SK-N-SH treated with all-trans-retinoic acid at 6 μM for 48 hours (cell line): Measurements from ENCODE around the gene CEACAM16.

ENCODE experiments used
- ATAC-seq: fragments of 200-7000 bp; cut with Tn5 transposase; 3 replicates; pipeline ENCODE4 v1.9.1; 2020; ENCODE audit warnings: mild to moderate bottlenecking, moderate library complexity
- ARNTL ChIP-seq: fragments of 450-650 bp; formaldehyde crosslinking; IDR thresholded peaks from 2 replicates; pipeline ENCODE4 v1.5.0; 2020; ENCODE audit warnings: low read depth, mild to moderate bottlenecking, moderate library complexity, borderline replicate concordance
- BACH2 ChIP-seq: fragments of 250-450 bp; sonication (Bioruptor Pico); IDR thresholded peaks from 2 replicates; pipeline ENCODE4 v1.9.0; 2021; ENCODE audit warnings: mild to moderate bottlenecking, borderline replicate concordance
- CSDC2 ChIP-seq: fragments of 250-450 bp; sonication (Bioruptor Pico); IDR thresholded peaks from 2 replicates; pipeline ENCODE4 v1.5.0; 2020; ENCODE audit warnings: mild to moderate bottlenecking, moderate library complexity
- CSRNP3 ChIP-seq: fragments of 250-450 bp; sonication (Bioruptor Pico); IDR thresholded peaks from 2 replicates; pipeline ENCODE4 v1.5.1; 2021; ENCODE audit warnings: mild to moderate bottlenecking, moderate library complexity
- ESRRG ChIP-seq: fragments of 250-450 bp; sonication (Bioruptor Pico); IDR thresholded peaks from 2 replicates; pipeline ENCODE4 v1.6.1; 2021; ENCODE audit warnings: mild to moderate bottlenecking
- GLIS3 ChIP-seq: fragments of 250-450 bp; sonication (Bioruptor Pico); IDR thresholded peaks from 2 replicates; pipeline ENCODE4 v1.5.0; 2020; ENCODE audit warnings: mild to moderate bottlenecking, moderate library complexity
- ISL1 ChIP-seq: fragments of 250-450 bp; sonication (Bioruptor Pico); IDR thresholded peaks from 2 replicates; pipeline ENCODE4 v2.1.2; 2022; ENCODE audit warnings: mild to moderate bottlenecking, moderate library complexity
- OSR1 ChIP-seq: fragments of 250-450 bp; sonication (Bioruptor Pico); IDR thresholded peaks from 2 replicates; pipeline ENCODE4 v1.8.0; 2022; ENCODE audit warnings: moderate library complexity, mild to moderate bottlenecking, inconsistent platforms
- PPARA ChIP-seq: fragments of 250-450 bp; sonication (Bioruptor Pico); IDR thresholded peaks from 2 replicates; pipeline ENCODE4 v1.5.0; 2020; ENCODE audit warnings: mild to moderate bottlenecking, borderline replicate concordance
- RARB ChIP-seq: fragments of 250-450 bp; sonication (Bioruptor Pico); IDR thresholded peaks from 2 replicates; pipeline ENCODE4 v1.8.0; 2021; ENCODE audit warnings: mild to moderate bottlenecking, moderate library complexity
- TCF4 ChIP-seq: fragments of 250-450 bp; sonication (Bioruptor Pico); IDR thresholded peaks from 2 replicates; pipeline ENCODE4 v1.8.0; 2021; ENCODE audit warnings: mild to moderate bottlenecking, moderate library complexity, borderline replicate concordance
- TOX ChIP-seq: fragments of 250-450 bp; sonication (Bioruptor Pico); IDR thresholded peaks from 2 replicates; pipeline ENCODE4 v1.8.0; 2021; ENCODE audit warnings: mild to moderate bottlenecking, moderate library complexity, borderline replicate concordance
- TSHZ2 ChIP-seq: fragments of 250-450 bp; sonication (Bioruptor Pico); IDR thresholded peaks from 2 replicates; pipeline ENCODE4 v1.5.0; 2020; ENCODE audit warnings: mild to moderate bottlenecking, moderate library complexity
- ZC3H10 ChIP-seq: fragments of 250-450 bp; sonication (Bioruptor Pico); IDR thresholded peaks from 2 replicates; pipeline ENCODE4 v1.5.1; 2021; ENCODE audit warnings: mild to moderate bottlenecking, moderate library complexity
- ZFP3 ChIP-seq: fragments of 250-450 bp; sonication (Bioruptor Pico); IDR thresholded peaks from 2 replicates; pipeline ENCODE4 v1.5.0; 2020; ENCODE audit warnings: mild to moderate bottlenecking, moderate library complexity
- ZFP30 ChIP-seq: fragments of 450-650 bp; formaldehyde crosslinking; IDR thresholded peaks from 2 replicates; pipeline ENCODE4 v1.5.0; 2022; ENCODE audit warnings: mild to moderate bottlenecking, moderate library complexity
- ZNF565 ChIP-seq: fragments of 450-650 bp; formaldehyde crosslinking; conservative IDR thresholded peaks from 2 replicates; pipeline ENCODE4 v1.5.0; 2020; ENCODE audit warnings: low read depth, mild to moderate bottlenecking, moderate library complexity
- ZNF70 ChIP-seq: fragments of 450-650 bp; formaldehyde crosslinking; IDR thresholded peaks from 2 replicates; pipeline ENCODE4 v1.5.0; 2020; ENCODE audit warnings: mild to moderate bottlenecking, moderate library complexity
- ZNF8 ChIP-seq: fragments of 450-650 bp; formaldehyde crosslinking; IDR thresholded peaks from 2 replicates; pipeline ENCODE4 v1.5.0; 2020; ENCODE audit warnings: mild to moderate bottlenecking, moderate library complexity
- TF ChIP-seq, protein P1 (sequence below): fragments of 250-450 bp; sonication (Bioruptor Pico); IDR thresholded peaks from 2 replicates; pipeline ENCODE4 v1.8.0; 2020; ENCODE audit warnings: mild to moderate bottlenecking, moderate library complexity, borderline replicate concordance
- TF ChIP-seq, protein P2 (sequence below): fragments of 250-450 bp; sonication (Bioruptor Pico); IDR thresholded peaks from 2 replicates; pipeline ENCODE4 v1.5.1; 2020; ENCODE audit warnings: low read depth, mild to moderate bottlenecking, moderate library complexity
- TF ChIP-seq, protein P3 (sequence below): fragments of 250-450 bp; sonication (Bioruptor Pico); IDR thresholded peaks from 2 replicates; pipeline ENCODE4 v1.8.0; 2021; ENCODE audit warnings: low read depth, mild to moderate bottlenecking, moderate library complexity, borderline replicate concordance

The CEACAM16 gene

DNA sequence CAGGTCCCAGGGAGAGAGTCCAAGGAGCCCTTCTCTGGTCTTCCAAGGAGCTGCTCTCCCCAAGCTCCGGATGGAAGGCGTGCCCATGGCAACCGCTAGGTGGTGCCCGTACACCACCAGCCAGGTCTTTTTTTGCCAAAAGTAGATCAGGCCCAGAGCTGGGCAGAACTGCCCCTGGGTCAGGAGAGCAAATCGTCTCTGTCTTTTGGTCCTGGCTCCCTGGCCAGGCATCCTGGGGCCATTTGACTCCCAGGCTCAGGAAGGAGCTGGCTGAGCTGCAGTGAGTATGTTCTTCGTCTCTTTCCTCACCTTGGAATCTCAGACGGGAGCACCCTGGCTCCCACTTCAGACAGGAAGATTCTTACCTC, 25.0 kb downstream of the CEACAM16 start:
- TF ChIP-seq GLIS3 (CRISPR knock-in tag) = no peak
- TF ChIP-seq TSHZ2 = no peak
- TF ChIP-seq PPARA (CRISPR knock-in tag) = no peak
- TF ChIP-seq TCF4 (CRISPR knock-in tag) = no peak
- no peak for TF ChIP-seq RARB (CRISPR knock-in tag)
- no peak for TF ChIP-seq ARNTL (CRISPR knock-in tag)
- no peak for TF ChIP-seq ZC3H10 (CRISPR knock-in tag)
- TF ChIP-seq, all 23 proteins: peak for 0

DNA sequence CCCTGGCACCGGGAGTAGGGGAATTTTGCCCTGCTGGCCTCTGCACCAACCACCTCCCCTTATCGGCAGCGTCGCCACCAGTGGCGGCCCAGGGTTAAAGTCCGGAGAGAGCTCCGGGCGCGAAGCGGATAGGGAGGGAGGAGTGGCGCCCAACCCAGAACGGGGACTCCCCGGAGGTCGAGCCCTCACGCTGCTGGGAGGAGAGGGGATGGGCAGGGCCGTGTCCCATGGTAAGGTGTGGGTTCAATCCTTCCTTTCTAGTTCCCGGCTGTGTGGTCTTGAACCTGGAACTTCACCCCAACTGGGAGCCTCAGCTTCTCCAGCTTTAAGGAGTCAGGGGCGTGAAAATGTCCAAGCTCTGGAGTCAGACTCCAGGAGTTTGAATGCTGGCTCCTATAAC, 26.3 kb downstream of the CEACAM16 start:
- TF ChIP-seq, protein P1, sequence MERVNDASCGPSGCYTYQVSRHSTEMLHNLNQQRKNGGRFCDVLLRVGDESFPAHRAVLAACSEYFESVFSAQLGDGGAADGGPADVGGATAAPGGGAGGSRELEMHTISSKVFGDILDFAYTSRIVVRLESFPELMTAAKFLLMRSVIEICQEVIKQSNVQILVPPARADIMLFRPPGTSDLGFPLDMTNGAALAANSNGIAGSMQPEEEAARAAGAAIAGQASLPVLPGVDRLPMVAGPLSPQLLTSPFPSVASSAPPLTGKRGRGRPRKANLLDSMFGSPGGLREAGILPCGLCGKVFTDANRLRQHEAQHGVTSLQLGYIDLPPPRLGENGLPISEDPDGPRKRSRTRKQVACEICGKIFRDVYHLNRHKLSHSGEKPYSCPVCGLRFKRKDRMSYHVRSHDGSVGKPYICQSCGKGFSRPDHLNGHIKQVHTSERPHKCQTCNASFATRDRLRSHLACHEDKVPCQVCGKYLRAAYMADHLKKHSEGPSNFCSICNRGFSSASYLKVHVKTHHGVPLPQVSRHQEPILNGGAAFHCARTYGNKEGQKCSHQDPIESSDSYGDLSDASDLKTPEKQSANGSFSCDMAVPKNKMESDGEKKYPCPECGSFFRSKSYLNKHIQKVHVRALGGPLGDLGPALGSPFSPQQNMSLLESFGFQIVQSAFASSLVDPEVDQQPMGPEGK (CRISPR knock-in tag) = no peak
- TF ChIP-seq ZFP3 (no peak), ZFP30 (no peak), ZNF70 (CRISPR knock-in tag) (no peak), ESRRG (no peak), CSDC2 (CRISPR knock-in tag) (no peak), ZNF8 (no peak), PPARA (CRISPR knock-in tag) (no peak)
- TF ChIP-seq, protein P2, sequence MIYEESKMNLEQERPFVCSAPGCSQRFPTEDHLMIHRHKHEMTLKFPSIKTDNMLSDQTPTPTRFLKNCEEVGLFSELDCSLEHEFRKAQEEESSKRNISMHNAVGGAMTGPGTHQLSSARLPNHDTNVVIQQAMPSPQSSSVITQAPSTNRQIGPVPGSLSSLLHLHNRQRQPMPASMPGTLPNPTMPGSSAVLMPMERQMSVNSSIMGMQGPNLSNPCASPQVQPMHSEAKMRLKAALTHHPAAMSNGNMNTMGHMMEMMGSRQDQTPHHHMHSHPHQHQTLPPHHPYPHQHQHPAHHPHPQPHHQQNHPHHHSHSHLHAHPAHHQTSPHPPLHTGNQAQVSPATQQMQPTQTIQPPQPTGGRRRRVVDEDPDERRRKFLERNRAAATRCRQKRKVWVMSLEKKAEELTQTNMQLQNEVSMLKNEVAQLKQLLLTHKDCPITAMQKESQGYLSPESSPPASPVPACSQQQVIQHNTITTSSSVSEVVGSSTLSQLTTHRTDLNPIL = no peak
- peak; percentile 18; the same call in 2 of the 3 replicates for ATAC-seq

More for the DNA sequence above, 25.0 kb downstream of the CEACAM16 start:
- ATAC-seq = peak; percentile 95

GRCh38 chr19:44725684-44726083, 26.7 kb downstream of the CEACAM16 start:
- no peak for ATAC-seq
- TF ChIP-seq ESRRG = no peak
- no peak for TF ChIP-seq TOX (CRISPR knock-in tag)
- no peak for TF ChIP-seq ZNF8
- TF ChIP-seq CSDC2 (CRISPR knock-in tag) = no peak
- TF ChIP-seq, protein P1 (CRISPR knock-in tag) = no peak
- TF ChIP-seq ARNTL (CRISPR knock-in tag) = no peak
- TF ChIP-seq TCF4 (CRISPR knock-in tag) = no peak
- TF ChIP-seq CSRNP3 (CRISPR knock-in tag) = no peak
- no peak for TF ChIP-seq ZFP3
- no peak for TF ChIP-seq RARB (CRISPR knock-in tag)
- no peak for TF ChIP-seq BACH2
- TF ChIP-seq OSR1 (CRISPR knock-in tag) = no peak

- no peak for ATAC-seq
- TF ChIP-seq TOX (CRISPR knock-in tag) = no peak
- no peak for TF ChIP-seq OSR1 (CRISPR knock-in tag)
- TF ChIP-seq PPARA (CRISPR knock-in tag) = no peak
- TF ChIP-seq CSRNP3 (CRISPR knock-in tag) = no peak
- no peak for TF ChIP-seq ARNTL (CRISPR knock-in tag)
- no peak for TF ChIP-seq ISL1 (CRISPR knock-in tag)
- TF ChIP-seq CSDC2 (CRISPR knock-in tag) = no peak
- TF ChIP-seq, protein P3, sequence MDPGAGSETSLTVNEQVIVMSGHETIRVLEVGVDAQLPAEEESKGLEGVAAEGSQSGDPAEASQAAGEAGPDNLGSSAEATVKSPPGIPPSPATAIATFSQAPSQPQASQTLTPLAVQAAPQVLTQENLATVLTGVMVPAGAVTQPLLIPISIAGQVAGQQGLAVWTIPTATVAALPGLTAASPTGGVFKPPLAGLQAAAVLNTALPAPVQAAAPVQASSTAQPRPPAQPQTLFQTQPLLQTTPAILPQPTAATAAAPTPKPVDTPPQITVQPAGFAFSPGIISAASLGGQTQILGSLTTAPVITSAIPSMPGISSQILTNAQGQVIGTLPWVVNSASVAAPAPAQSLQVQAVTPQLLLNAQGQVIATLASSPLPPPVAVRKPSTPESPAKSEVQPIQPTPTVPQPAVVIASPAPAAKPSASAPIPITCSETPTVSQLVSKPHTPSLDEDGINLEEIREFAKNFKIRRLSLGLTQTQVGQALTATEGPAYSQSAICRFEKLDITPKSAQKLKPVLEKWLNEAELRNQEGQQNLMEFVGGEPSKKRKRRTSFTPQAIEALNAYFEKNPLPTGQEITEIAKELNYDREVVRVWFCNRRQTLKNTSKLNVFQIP (CRISPR knock-in tag) = no peak
- no peak for TF ChIP-seq ZNF565
- no peak for TF ChIP-seq ZNF8
- TF ChIP-seq TCF4 (CRISPR knock-in tag) = no peak
- TF ChIP-seq ZC3H10 (CRISPR knock-in tag) = no peak
- TF ChIP-seq ZFP30 = no peak
- no peak for TF ChIP-seq ESRRG
- no peak for TF ChIP-seq GLIS3 (CRISPR knock-in tag)
- no peak for TF ChIP-seq BACH2
- no peak for TF ChIP-seq ZNF70 (CRISPR knock-in tag)
- no peak for TF ChIP-seq ZFP3
Observed at GRCh38 chr19:44726465-44726864, 27.5 kb downstream of the CEACAM16 start.
